Mesenchymal stem cell (in vitro differentiated cells and primary cell): ENCODE data around the gene NEDD4L.
A peak's percentile ranks its signal among the peaks of the same experiment; 100 is the strongest.

Experiments used
- DNase-seq: peaks from one replicate; pipeline ENCODE4 v3.0.0-alpha.2; 2013
- H2AFZ ChIP-seq: one replicate; pipeline ENCODE4 v1.6.1; 2013; ENCODE audit warnings: low read depth, mild to moderate bottlenecking, control low read depth, inconsistent platforms, low read length, moderate library complexity
- H2AK5ac ChIP-seq: 2 replicates; pipeline ENCODE4 v1.6.1; 2013; ENCODE audit warnings: low read length, moderate library complexity, mild to moderate bottlenecking, inconsistent platforms; ENCODE audit not compliant: severe bottlenecking
- H2BK120ac ChIP-seq: one replicate; pipeline ENCODE4 v1.6.1; 2013; ENCODE audit warnings: low read depth, mild to moderate bottlenecking, inconsistent platforms, low read length, moderate library complexity
- H2BK12ac ChIP-seq, 2 experiments: one replicate each; pipeline ENCODE4 v1.6.1; 2013; ENCODE audit warnings: inconsistent platforms in 2 of 2, low read length in 2 of 2, mild to moderate bottlenecking in 2 of 2, moderate library complexity in 2 of 2, control low read depth in 1 of 2
- H2BK15ac ChIP-seq: one replicate; pipeline ENCODE4 v1.6.1; 2013; ENCODE audit warnings: mild to moderate bottlenecking, low read depth, inconsistent platforms; ENCODE audit not compliant: poor library complexity, severe bottlenecking
- H2BK5ac ChIP-seq: 2 replicates; pipeline ENCODE4 v1.6.1; 2013; ENCODE audit warnings: low read depth, mild to moderate bottlenecking, low read length, control low read depth, inconsistent platforms; ENCODE audit not compliant: poor library complexity, severe bottlenecking
- H3K14ac ChIP-seq, 2 experiments: one replicate each; pipeline ENCODE4 v1.6.1; 2013; ENCODE audit warnings: inconsistent platforms in 2 of 2, low read length in 2 of 2, control low read depth in 1 of 2, mild to moderate bottlenecking in 1 of 2, moderate library complexity in 1 of 2
- H3K18ac ChIP-seq, 2 experiments: one replicate each; pipeline ENCODE4 v1.6.1; 2013; ENCODE audit warnings: inconsistent platforms in 2 of 2, low read length in 2 of 2, control low read depth in 1 of 2, low read depth in 1 of 2, mild to moderate bottlenecking in 1 of 2
- H3K23ac ChIP-seq, 2 experiments: one replicate each; pipeline ENCODE4 v1.6.1; 2013; ENCODE audit warnings: inconsistent platforms in 2 of 2, low read length in 2 of 2, mild to moderate bottlenecking in 2 of 2, moderate library complexity in 2 of 2, control low read depth in 1 of 2
- H3K27ac ChIP-seq: 2 replicates; pipeline ENCODE4 v1.5.1; 2013; ENCODE audit warnings: mild to moderate bottlenecking, moderate library complexity, low read length, control low read depth, inconsistent platforms; ENCODE audit not compliant: poor library complexity, severe bottlenecking
- H3K27me3 ChIP-seq, 2 experiments: 2 replicates each; pipeline versions ENCODE4 v1.6.1 to v1.7.0; 2013; ENCODE audit warnings: low read length in 2 of 2, mild to moderate bottlenecking in 2 of 2, moderate library complexity in 2 of 2, control low read depth in 1 of 2, inconsistent platforms in 1 of 2; ENCODE audit not compliant: control insufficient read depth in 1 of 2, insufficient read depth in 1 of 2
- H3K36me3 ChIP-seq, 2 experiments: 2 replicates each; pipeline versions ENCODE4 v1.6.1 to v1.7.0; 2013; ENCODE audit warnings: low read length in 2 of 2, control low read depth in 1 of 2, inconsistent platforms in 1 of 2, low read depth in 1 of 2, mild to moderate bottlenecking in 1 of 2; ENCODE audit not compliant: insufficient read depth in 2 of 2, control insufficient read depth in 1 of 2
- H3K4ac ChIP-seq, 2 experiments: one replicate each; pipeline ENCODE4 v1.6.1; 2013; ENCODE audit warnings: inconsistent platforms in 2 of 2, low read length in 2 of 2, mild to moderate bottlenecking in 2 of 2, moderate library complexity in 2 of 2, control low read depth in 1 of 2, low read depth in 1 of 2
- H3K4me1 ChIP-seq: 2 replicates; pipeline ENCODE4 v1.6.1; 2013; ENCODE audit warnings: low read depth, low read length, control low read depth; ENCODE audit not compliant: control insufficient read depth, insufficient read depth
- H3K4me2 ChIP-seq: 2 replicates; pipeline ENCODE4 v1.6.1; 2013; ENCODE audit warnings: low read length, mild to moderate bottlenecking, inconsistent platforms; ENCODE audit not compliant: poor library complexity, severe bottlenecking
- H3K4me3 ChIP-seq, 2 experiments: 2 replicates each; pipeline versions ENCODE4 v1.5.1 to v1.7.0; 2013; ENCODE audit warnings: low read length in 2 of 2, mild to moderate bottlenecking in 2 of 2, control low read depth in 1 of 2, low read depth in 1 of 2; ENCODE audit not compliant: insufficient read depth in 1 of 2
- H3K79me1 ChIP-seq: replicated peaks from 2 replicates; pipeline ENCODE4 v1.6.1; 2013; ENCODE audit warnings: mild to moderate bottlenecking, control low read depth, low read length, inconsistent platforms; ENCODE audit not compliant: poor library complexity, severe bottlenecking
- H3K9ac ChIP-seq: 2 replicates; pipeline ENCODE4 v1.7.0; 2013; ENCODE audit warnings: mild to moderate bottlenecking, low read length, moderate library complexity
- H3K9me3 ChIP-seq: 2 replicates; pipeline ENCODE4 v1.7.0; 2013; ENCODE audit warnings: mild to moderate bottlenecking, low read length; ENCODE audit not compliant: control insufficient read depth
- H4K8ac ChIP-seq: one replicate; pipeline ENCODE4 v1.6.1; 2013; ENCODE audit warnings: inconsistent platforms, mild to moderate bottlenecking, low read length, moderate library complexity
- H4K91ac ChIP-seq: one replicate; pipeline ENCODE4 v1.6.1; 2013; ENCODE audit warnings: mild to moderate bottlenecking, low read length, inconsistent platforms
- WGBS: methylation state at CpG from one replicate; pipeline ENCODE4 v1.1.7; 2013; ENCODE audit warnings: mixed read lengths; 5-methylcytosine and 5-hydroxymethylcytosine counted together

Gene NEDD4L

GRCh38 chr18:58104096-58104495 lies 60.1 kb downstream of the NEDD4L start:
- Histone ChIP-seq H3K79me1 (peaks cover 11% of the 10 kb centered on the region), H3K9ac (no peak overlapping the region), H3K14ac (no peak overlapping the region), H2AFZ (no peak overlapping the region), H3K4me1 (no peaks in the 10 kb centered on the region), H3K4ac (no peak overlapping the region), H2BK5ac (no peak overlapping the region), H4K91ac (no peak overlapping the region), H3K4me2 (no peak overlapping the region), H2BK12ac (no peak overlapping the region), H2BK15ac (no peak overlapping the region), H3K23ac (no peak overlapping the region), H3K27ac (no peak overlapping the region), H3K9me3 (no peaks in the 10 kb centered on the region), H3K36me3 (no peaks in the 10 kb centered on the region), H3K4me3 (no peak overlapping the region), H3K27me3 (no peaks in the 10 kb centered on the region), H2BK120ac (no peak overlapping the region), H3K18ac (no peak overlapping the region), H2AK5ac (no peak overlapping the region), H4K8ac (no peak overlapping the region)
- DNase-seq, result no peak
- WGBS, result 90% methylated on average over 12 of the region's 12 CpGs

DNA sequence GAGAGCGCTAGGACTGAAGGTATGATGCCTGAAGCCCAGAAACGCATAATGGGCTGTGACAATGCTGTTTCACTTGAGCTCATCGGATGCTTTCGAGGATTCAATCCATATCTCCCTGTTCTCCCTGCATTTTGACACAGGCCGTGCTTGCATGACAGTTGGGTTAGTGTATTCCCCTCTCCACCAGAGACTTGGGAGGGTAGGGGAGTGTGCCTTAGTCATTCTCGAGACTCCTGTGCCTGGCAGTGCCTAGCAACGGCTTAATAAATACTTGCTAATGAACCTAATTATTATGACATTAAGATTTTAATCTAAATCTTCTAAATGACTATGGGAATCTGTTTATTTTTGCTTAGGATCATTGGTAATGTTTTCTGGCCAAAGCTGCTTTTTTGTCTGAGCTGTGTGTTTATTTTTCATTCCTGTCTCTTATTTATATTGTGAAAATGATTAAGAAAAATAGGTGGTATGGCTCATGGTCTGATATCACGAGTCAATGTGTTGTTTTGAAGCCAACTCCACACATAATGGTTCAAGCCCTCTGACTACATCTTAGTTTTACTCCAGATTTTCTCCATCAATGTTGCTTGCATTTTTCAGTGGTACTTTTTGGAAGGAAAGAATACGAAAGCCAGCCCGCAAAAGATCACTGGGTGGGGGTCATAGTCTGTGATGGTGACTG lies 61.3 kb downstream of the NEDD4L start:
- Histone ChIP-seq H3K14ac (no peak overlapping the region), H2BK12ac (no peak overlapping the region), H2BK120ac (no peak overlapping the region), H3K23ac (no peak overlapping the region), H4K8ac (no peak overlapping the region), H3K9ac (no peak overlapping the region), H2AFZ (no peak overlapping the region), H3K79me1 (peaks cover 12% of the 10 kb centered on the region), H2BK5ac (no peak overlapping the region), H3K4ac (peak overlapping the region in 1 of 2 experiments; percentile 8), H3K36me3 (no peaks in the 10 kb centered on the region), H4K91ac (no peak overlapping the region), H2AK5ac (no peak overlapping the region), H3K9me3 (no peaks in the 10 kb centered on the region), H3K18ac (no peak overlapping the region), H3K4me1 (no peaks in the 10 kb centered on the region), H3K4me2 (no peak overlapping the region), H2BK15ac (no peak overlapping the region), H3K27ac (no peak overlapping the region), H3K4me3 (no peak overlapping the region), H3K27me3 (no peaks in the 10 kb centered on the region)
- DNase-seq, result no peak
- whole genome bisulfite sequencing, result 97% methylated on average over 7 of the region's 10 CpGs

GRCh38 chr18:58105888-58106260 lies 61.8 kb downstream of the NEDD4L start:
- H2BK12ac ChIP-seq, result no peak overlapping the region
- 89% methylated on average over 3 of the region's 3 CpGs for WGBS

DNA sequence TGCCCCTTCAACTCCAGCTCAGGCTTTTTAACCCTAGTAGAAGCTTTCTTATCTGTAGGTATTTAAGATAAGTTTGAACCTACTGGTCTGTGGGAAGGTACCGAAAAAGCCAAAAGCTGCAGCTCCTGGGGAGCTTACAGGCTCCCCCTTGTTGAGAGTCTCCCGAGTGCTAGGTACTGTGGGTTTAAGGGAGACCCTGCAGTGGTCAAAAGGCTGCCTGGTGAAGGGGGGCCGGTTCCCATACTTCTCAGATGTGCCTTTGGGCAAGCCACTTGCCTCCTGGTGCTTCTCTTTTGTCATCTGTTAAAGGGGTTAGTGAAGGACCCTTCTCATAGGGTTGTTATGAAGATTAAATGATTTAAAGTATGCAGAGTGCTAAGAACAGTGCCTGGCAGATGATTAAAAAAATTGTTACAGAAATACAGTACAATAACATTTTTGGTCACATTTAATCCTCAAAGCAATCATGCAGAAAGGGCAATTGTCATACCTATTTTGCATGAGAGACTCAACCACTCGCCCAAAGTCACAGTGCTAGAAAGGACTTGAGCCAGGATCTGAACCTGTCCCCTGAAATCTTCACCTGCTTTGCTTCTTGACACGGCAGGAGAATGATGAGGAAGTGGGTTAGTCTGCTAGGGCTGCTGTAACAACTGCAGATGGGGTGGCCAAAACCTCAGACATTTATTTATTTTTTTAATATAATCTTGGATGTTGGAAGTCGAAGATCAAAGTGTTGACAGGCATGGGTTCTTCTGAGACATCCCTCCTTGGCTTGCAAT lies 62.5 kb downstream of the NEDD4L start:
- Histone ChIP-seq H4K91ac (no peak overlapping the region), H3K18ac (no peak overlapping the region), H2AK5ac (no peak overlapping the region), H2BK5ac (no peak overlapping the region), H3K4ac (no peak overlapping the region), H2BK120ac (no peak overlapping the region), H3K36me3 (no peaks in the 10 kb centered on the region), H3K4me1 (no peaks in the 10 kb centered on the region), H3K9me3 (no peaks in the 10 kb centered on the region), H2BK12ac (no peak overlapping the region), H4K8ac (no peak overlapping the region), H2AFZ (no peak overlapping the region), H3K27ac (no peak overlapping the region), H3K23ac (peak overlapping the region in 1 of 2 experiments; percentile 22), H3K9ac (no peak overlapping the region), H3K79me1 (peaks cover 12% of the 10 kb centered on the region), H3K14ac (no peak overlapping the region), H2BK15ac (no peak overlapping the region), H3K27me3 (no peaks in the 10 kb centered on the region), H3K4me2 (no peak overlapping the region), H3K4me3 (no peak overlapping the region)
- DNase-seq, result no peak
- whole genome bisulfite sequencing, result 78% methylated on average over 6 of the region's 6 CpGs

More at GRCh38 chr18:58105888-58106260, 61.8 kb downstream of the NEDD4L start:
- Histone ChIP-seq H3K23ac (peak overlapping the region in 1 of 2 experiments; percentile 22), H3K4me2 (no peak overlapping the region), H2BK5ac (no peak overlapping the region), H2AK5ac (no peak overlapping the region), H3K14ac (no peak overlapping the region), H3K4me3 (no peak overlapping the region), H3K9ac (no peak overlapping the region), H2BK120ac (no peak overlapping the region), H3K4me1 (no peaks in the 10 kb centered on the region), H3K4ac (no peak overlapping the region), H4K8ac (no peak overlapping the region), H4K91ac (no peak overlapping the region), H2BK15ac (no peak overlapping the region), H3K79me1 (peaks cover 14% of the 10 kb centered on the region), H3K27me3 (no peaks in the 10 kb centered on the region), H2AFZ (no peak overlapping the region), H3K18ac (no peak overlapping the region), H3K36me3 (no peaks in the 10 kb centered on the region), H3K27ac (no peak overlapping the region), H3K9me3 (no peaks in the 10 kb centered on the region)
- DNase-seq, result no peak
